ENCODE measurements around the gene ZNF296. TPM values are rescaled to one million over a fixed set of nuclear protein-coding genes. Genes with fewer than 3 reads are reported as not detected.
A peak's percentile ranks its signal among the peaks of the same experiment; 100 is the strongest.

Gene ZNF296
- total RNA-seq, 1 experiment from 2014 or later = not detected

DNA sequence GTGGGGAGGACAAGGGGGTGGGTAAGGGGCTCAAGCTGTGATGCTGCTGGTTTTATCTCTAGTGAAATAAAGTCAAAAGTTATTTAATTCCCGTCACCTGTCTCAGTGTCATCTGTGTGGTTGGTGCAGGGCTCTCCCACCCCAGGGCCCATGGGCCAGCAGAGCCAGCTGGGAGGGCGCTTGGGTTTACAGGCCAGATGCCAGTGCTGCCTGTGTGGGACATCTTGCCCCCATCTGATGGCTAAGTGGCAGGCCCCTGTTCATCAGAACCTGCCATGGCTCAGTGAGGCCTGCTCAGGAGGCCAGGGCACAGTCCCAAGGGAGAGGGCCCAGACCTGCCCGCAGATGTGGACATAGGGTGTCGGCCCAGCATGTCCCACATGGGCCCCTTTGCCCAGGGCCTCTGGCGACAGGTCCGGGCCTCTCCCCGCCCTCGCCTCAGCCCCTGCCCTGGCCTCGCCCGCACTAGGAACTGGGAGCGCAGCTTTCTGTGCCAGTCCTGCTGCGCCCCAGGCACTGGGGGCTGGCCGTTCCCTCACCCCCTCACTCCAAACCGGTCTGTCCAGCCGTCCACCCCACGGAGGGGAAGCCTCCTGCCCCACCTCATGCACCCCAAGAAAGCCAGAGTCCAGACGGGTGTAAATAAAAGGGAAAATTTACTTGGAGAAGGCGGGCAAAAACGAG lies 5.3 kb downstream of the ZNF296 start:
- DNase-seq (ENCODE audit: low read depth) = no peak
- in situ Hi-C loops (cut with HindIII; ENCODE audit: low pct_unique_long_range_greater_than_20kb, low sequenced_read_pairs) = no loop called here

DNA sequence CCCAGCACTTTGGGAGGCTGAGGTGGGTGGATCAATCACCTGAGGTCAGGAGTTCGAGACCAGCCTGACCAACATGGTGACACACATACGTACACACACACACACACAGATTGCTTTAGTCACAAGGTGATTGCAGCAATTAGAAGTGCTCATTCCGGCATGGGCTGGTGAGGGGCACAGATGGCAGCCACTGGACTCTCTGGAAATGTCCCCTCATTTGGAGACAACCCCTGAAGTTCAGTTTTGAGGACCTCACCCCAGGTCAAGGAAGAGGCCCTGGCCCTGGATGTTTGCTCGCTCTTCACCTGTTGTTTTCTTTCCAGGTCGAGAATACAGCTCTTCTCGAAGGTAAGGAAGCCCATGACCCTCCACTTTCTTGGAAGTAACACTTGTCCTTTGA lies 6.1 kb downstream of the ZNF296 start:
- in situ Hi-C loops (cut with HindIII; ENCODE audit: low pct_unique_long_range_greater_than_20kb, low sequenced_read_pairs) = no loop called here
- DNase-seq (ENCODE audit: low read depth) = no peak

DNA sequence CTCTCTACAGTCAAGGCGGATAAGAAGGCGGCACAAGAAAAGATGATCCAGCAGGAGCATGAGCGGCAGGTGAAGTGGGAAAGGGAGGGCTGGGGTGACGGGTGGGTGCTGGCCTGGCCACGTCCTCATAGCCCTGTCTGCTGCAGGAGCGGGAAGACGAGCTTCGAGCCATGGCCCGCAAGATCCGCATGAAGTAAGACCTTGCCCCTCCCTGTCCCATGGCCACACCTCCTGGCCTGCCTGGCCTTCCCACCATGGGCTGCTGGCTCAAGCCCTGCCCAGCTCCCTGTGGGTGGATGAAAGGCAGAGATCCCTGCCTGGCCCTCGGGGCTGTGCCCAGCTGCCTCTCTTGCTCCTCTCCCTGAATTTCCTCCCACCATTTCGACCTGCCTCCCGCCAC lies 7.2 kb downstream of the ZNF296 start:
- in situ Hi-C loops (cut with HindIII; ENCODE audit: low pct_unique_long_range_greater_than_20kb, low sequenced_read_pairs) = no loop called here
- peak; percentile 57 for DNase-seq (ENCODE audit: low read depth)

GRCh38 chr19:45068041-45068440 lies 8.2 kb downstream of the ZNF296 start:
- in situ Hi-C loops (cut with HindIII; ENCODE audit: low pct_unique_long_range_greater_than_20kb, low sequenced_read_pairs) = no loop called here

DNA sequence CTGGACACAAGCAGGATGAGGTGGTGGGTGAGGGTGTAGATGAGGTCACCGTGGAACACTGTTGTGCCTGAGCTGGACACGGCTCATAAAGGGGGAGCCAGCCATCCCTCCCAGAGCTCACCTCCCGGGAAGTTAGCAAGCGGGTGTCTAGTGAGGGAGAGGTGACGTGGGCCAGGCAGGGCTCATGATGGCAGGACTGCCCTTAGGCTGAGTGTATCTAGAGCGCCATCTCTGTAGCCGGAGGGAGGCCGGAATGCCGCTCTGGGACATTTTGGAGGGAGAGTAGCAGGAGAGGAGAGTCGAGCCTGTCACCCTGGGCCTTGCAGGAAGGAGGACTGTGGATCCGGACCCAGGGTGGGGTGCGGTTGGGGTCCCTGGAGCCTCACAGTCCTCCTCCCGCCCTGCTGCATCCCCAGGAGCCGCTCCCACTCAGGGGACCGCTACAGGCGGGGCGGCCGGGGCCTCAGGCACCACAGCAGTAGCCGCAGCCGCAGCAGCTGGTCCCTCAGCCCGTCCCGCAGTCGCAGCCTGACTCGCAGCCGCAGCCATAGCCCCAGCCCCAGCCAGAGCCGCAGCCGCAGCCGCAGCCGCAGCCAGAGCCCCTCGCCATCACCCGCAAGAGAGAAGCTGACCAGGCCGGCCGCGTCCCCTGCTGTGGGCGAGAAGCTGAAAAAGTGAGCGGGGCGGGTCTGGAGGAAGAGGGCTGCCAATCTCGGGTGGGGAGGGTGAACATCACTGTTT lies 9.2 kb downstream of the ZNF296 start:
- in situ Hi-C loops (cut with HindIII; ENCODE audit: low pct_unique_long_range_greater_than_20kb, low sequenced_read_pairs) = no loop called here
- DNase-seq (ENCODE audit: low read depth) = no peak

More at GRCh38 chr19:45068041-45068440, 8.2 kb downstream of the ZNF296 start:
- DNase-seq (ENCODE audit: low read depth) = no peak

- in situ Hi-C loops (cut with HindIII; ENCODE audit: low pct_unique_long_range_greater_than_20kb, low sequenced_read_pairs) = no loop called here
- DNase-seq (ENCODE audit: low read depth) = no peak
Measured at GRCh38 chr19:45063851-45064801, 12.2 kb downstream of the ZNF296 start.

DNA sequence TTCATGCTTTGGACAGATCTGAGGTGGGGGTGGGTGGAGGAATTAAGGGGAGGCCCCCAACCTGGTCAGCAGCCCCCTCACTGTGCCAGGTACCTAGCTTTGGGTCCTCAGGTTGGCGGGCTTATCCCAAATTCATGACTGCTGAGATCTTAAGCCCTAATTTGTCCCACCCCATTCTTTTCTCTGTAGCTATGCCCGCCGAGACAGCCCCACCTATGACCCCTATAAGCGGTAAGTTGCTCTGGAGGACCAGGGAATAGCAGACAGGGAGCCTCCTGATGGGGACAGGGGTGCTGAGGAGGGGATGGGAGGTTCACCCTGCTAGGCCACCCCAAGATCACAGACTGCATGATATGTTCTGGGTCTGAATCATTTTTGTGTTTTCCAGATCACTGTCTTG lies 14.3 kb downstream of the ZNF296 start:
- no peak for DNase-seq (ENCODE audit: low read depth)
- in situ Hi-C loops (cut with HindIII; ENCODE audit: low pct_unique_long_range_greater_than_20kb, low sequenced_read_pairs) = no loop called here

DNA sequence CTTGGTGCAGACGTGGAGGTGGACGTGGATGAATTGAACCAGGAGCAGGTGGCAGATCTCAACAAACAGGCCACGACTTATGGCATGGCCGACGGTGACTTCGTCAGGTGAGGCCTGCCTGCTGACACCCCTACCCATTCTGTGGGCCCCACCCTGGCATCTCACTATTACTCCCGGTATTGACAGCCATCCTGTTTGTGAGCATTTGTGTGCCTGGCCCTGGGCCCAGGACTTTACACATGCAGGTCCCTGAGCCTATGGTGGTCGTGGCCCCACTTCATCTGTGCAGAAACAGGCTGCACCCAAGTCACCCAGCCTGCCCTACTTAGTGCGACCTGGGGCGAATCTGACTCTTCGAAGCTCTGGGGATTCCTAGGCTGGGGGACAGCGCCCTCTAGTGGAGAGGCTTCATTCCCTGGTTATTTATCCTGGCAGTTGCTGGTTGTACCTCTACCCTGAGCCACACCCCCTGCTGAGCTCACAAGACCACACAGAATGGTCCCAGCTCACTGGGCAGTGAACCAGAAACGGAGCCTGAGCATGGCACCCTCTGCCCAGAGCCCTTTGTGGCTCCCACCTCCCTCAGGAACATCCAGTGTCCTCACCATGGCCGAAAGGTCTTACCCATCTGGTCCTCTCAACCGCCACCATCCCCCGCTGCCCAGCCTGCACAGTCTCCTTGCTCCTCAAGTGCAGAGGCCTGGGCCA lies 16.9 kb downstream of the ZNF296 start:
- in situ Hi-C loops (cut with HindIII; ENCODE audit: low pct_unique_long_range_greater_than_20kb, low sequenced_read_pairs) = no loop called here
- DNase-seq (ENCODE audit: low read depth) = peak; percentile 73

- no peak for DNase-seq (ENCODE audit: low read depth)
- in situ Hi-C loops (cut with HindIII; ENCODE audit: low pct_unique_long_range_greater_than_20kb, low sequenced_read_pairs) = no loop called here
Measured at GRCh38 chr19:45058622-45059159, 17.6 kb downstream of the ZNF296 start.

- DNase-seq (ENCODE audit: low read depth) = no peak
- in situ Hi-C loops (cut with HindIII; ENCODE audit: low pct_unique_long_range_greater_than_20kb, low sequenced_read_pairs) = no loop called here
Measured at GRCh38 chr19:45057444-45057843, 18.8 kb downstream of the ZNF296 start.

DNA sequence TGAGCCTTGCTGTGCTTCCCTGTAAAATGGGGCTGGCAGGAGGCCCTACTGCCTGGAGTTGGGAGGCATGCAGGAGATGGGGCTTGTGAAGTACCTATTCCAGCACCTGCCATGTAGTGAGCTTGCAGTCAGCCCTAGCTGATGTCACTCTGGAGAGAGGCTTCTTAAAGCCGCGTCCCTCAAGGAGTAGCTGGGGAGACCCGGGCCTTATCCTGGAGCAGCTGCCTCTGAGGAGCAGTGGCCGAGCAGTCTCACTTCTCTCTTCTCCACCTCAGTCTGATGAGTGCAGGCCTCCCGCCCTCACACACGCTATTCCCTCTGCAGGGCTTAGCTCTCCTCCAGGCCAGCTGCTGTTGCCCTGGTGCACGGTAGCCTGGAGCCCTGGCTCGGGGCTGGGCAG lies 19.4 kb downstream of the ZNF296 start:
- in situ Hi-C loops (cut with HindIII; ENCODE audit: low pct_unique_long_range_greater_than_20kb, low sequenced_read_pairs) = no loop called here

DNA sequence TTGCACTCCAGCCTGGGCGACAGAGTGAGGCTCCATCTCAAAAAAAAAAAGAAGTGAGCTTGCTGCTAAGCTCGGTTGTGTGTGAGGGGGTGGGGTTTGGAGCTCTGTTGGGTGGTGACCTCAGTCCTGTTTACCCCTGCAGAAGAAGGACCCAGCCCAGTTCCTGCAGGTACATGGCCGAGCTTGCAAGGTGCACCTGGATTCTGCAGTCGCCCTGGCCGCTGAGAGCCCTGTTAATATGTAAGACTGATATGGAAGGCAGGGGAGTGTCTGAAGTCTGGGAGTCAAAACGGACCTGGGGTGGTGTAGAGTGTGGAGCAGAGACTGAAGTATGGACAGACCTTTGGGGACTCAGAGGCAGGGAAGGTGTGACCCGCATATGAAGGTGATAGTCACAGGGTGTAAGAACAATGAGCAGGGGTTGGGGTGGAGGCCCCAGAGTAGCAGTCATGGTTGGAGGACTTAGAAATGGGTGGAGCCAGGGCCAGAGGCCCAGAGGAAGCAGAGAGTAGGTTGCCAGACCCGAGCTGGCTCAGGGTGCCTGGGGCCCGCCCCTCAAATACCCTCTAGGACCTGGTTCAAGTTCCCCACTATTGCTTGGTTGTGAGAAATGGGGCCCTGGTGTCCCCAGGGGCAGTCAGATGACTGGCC lies 24.2 kb downstream of the ZNF296 start:
- in situ Hi-C loops (cut with HindIII; ENCODE audit: low pct_unique_long_range_greater_than_20kb, low sequenced_read_pairs) = no loop called here
- DNase-seq (ENCODE audit: low read depth) = no peak

More for the DNA sequence above, 19.4 kb downstream of the ZNF296 start:
- DNase-seq (ENCODE audit: low read depth) = no peak

DNA sequence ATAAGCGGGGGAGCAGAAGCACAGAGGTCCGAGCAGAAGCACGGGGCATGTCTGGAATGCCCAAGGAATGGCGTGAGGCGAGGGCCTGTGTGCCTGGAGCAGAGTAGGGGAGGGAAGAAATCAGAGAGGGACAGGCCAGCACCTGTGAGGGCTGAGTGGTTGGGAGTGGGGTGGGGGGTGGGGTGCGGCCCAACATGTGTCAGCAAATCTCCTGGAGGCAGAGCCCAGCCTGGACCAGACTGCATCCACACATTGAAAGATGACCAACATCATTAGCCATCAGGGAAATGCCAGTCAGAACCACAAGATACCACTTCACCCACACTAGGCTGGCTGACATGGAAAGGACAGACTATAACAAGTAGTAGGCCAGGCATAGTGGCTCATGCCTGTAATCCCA lies 26.2 kb downstream of the ZNF296 start:
- in situ Hi-C loops (cut with HindIII; ENCODE audit: low pct_unique_long_range_greater_than_20kb, low sequenced_read_pairs) = no loop called here

GRCh38 chr19:45049073-45049736 lies 27.1 kb downstream of the ZNF296 start:
- in situ Hi-C loops (cut with HindIII; ENCODE audit: low pct_unique_long_range_greater_than_20kb, low sequenced_read_pairs) = no loop called here
- DNase-seq (ENCODE audit: low read depth) = no peak

More for the DNA sequence above, 26.2 kb downstream of the ZNF296 start:
- no peak for DNase-seq (ENCODE audit: low read depth)

- in situ Hi-C loops (cut with HindIII; ENCODE audit: low pct_unique_long_range_greater_than_20kb, low sequenced_read_pairs) = no loop called here
- DNase-seq (ENCODE audit: low read depth) = no peak
Measured at GRCh38 chr19:45047188-45047797, 29.0 kb downstream of the ZNF296 start.

DNA sequence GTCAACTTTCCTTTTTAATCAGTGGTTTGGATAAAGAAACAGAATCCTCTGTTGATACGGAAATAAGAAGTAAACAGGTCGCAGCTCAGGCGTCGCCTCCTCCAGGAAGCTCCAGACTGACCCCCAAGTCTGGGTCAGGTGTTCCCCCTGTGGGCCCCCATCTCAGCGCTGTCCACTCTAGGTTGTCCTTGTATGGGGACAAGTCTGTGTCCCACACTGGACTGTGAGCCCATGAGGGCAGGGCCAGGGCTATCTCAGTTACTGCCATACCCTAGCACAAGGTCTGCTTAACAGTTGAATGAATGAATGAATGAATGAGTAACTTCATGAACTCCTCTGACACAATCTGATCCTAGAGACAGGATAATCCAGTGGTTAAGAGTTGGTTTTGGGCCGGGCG lies 29.9 kb downstream of the ZNF296 start:
- in situ Hi-C loops (cut with HindIII; ENCODE audit: low pct_unique_long_range_greater_than_20kb, low sequenced_read_pairs) = no loop called here
- no peak for DNase-seq (ENCODE audit: low read depth)

Data from Caki2 (cell line).